AG10803 (cell line): ENCODE results near the gene SATB1.

ENCODE experiments used
- DNase-seq: peaks from one replicate; pipeline ENCODE4 v3.0.0; 2010; ENCODE audit warnings: low read depth
- H3K4me3 ChIP-seq: 2 replicates; pipeline ENCODE4 v1.5.1; 2011; ENCODE audit warnings: mild to moderate bottlenecking, low read length, control low read depth
- CTCF ChIP-seq: conservative IDR thresholded peaks from 2 replicates; pipeline ENCODE4 v1.5.1; 2011; ENCODE audit warnings: mild to moderate bottlenecking, low read length, control low read depth, inconsistent platforms

Gene SATB1

GRCh38 chr3:18297126-18297525 is 128.0 kb downstream of the SATB1 start:
- DNase-seq = no peak
- TF ChIP-seq CTCF = no peak
- H3K4me3 ChIP-seq = no peak overlapping the region
